GM12865 (cell line): ENCODE results near the gene TREML2.
"Not testable (repeated sequence)": the region's sequence is repeated elsewhere in the genome, so short reads cannot be mapped to it uniquely, and the experiment has no call there.

Experiments used
- DNase-seq: peaks from one replicate; pipeline ENCODE4 v3.0.0; 2010; ENCODE audit warnings: low read depth
- H3K4me3 ChIP-seq: 2 replicates; pipeline ENCODE4 v1.5.1; 2011; ENCODE audit warnings: mild to moderate bottlenecking, low read depth, low read length, control low read depth
- CTCF ChIP-seq: IDR thresholded peaks from 2 replicates; pipeline ENCODE4 v1.5.1; 2011; ENCODE audit warnings: low read length, control low read depth, low read depth, inconsistent platforms; ENCODE audit not compliant: insufficient read depth; ENCODE audit errors: missing control alignments

The TREML2 gene

GRCh38 chr6:41200901-41201763 is at the start of gene TREML2:
TSS of gene TREML2 (minus strand) at chr6:41201149. CDS start at chr6:41201008, 141 bp downstream.
- peak within 1 kb of the TSS; percentile 58 for H3K4me3 ChIP-seq
- TF ChIP-seq CTCF, result no peak
- peak; percentile 59 for DNase-seq

- DNase-seq, result peak; percentile 27
- H3K4me3 ChIP-seq, result no peak overlapping the region
- no peak for TF ChIP-seq CTCF
These were observed 47.1 kb upstream of the TREML2 start for GRCh38 chr6:41247882-41248705.

- no peak for TF ChIP-seq CTCF
- H3K4me3 ChIP-seq, result no peak overlapping the region
- no peak for DNase-seq
These were observed 46.4 kb upstream of the TREML2 start for GRCh38 chr6:41247288-41247865.

GRCh38 chr6:41246529-41246928 is 45.6 kb upstream of the TREML2 start:
- not testable (repeated sequence) for H3K4me3 ChIP-seq

GRCh38 chr6:41239467-41240159 is 38.7 kb upstream of the TREML2 start:
- no peak overlapping the region for H3K4me3 ChIP-seq
- TF ChIP-seq CTCF, result no peak
- no peak for DNase-seq

More at GRCh38 chr6:41246529-41246928, 45.6 kb upstream of the TREML2 start:
- DNase-seq, result not testable (repeated sequence)

GRCh38 chr6:41237128-41237527 is 36.2 kb upstream of the TREML2 start:
- no peak for DNase-seq
- TF ChIP-seq CTCF, result no peak
- no peak overlapping the region for H3K4me3 ChIP-seq

GRCh38 chr6:41236276-41236675 is 35.3 kb upstream of the TREML2 start:
- H3K4me3 ChIP-seq, result no peak overlapping the region
- DNase-seq, result no peak
- no peak for TF ChIP-seq CTCF
